ENCODE measurements around the gene CD59.
A peak's percentile ranks its signal among the peaks of the same experiment; 100 is the strongest.

The CD59 gene, protein sequence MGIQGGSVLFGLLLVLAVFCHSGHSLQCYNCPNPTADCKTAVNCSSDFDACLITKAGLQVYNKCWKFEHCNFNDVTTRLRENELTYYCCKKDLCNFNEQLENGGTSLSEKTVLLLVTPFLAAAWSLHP

DNA sequence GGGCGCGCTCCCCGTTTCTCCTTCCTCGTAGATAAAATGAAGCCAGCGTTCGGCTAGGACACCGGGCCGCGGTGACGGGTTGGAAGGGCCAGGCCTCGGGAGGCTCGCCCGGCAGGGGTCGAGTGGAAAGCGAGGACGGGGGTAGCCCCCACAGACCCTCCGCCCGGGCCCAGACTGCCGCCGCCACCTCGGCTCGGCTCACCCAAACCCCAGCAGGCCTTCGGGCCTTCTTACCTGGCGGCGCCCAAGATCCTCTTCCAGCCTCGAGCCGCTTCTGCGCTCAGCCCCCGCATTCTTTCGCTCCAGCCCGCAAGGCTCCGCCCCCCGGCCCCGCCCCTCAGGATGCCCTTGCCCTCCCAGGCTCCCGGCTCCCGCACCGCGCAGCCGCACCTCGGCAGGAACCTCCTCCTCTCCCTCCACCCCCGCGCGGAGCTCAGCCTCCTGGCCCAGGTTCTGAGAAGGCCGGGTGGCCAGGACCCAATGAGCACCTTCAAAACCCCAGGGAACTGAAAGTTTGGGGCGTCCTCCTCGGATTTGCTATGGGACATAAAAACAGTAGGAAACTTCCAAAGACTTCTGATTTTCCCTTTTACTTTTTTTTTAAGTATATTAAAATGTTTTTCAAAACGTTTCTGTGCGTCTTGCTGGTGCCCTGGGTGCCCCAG, at the start of gene CD59:
CD59 (minus strand) TSS at position 276 of the 665 bp plus-strand sequence. CDS start 13,978 bp downstream, outside the sequence.
- DNase-seq (ENCODE audit: low spot score): peak; percentile 87

DNA sequence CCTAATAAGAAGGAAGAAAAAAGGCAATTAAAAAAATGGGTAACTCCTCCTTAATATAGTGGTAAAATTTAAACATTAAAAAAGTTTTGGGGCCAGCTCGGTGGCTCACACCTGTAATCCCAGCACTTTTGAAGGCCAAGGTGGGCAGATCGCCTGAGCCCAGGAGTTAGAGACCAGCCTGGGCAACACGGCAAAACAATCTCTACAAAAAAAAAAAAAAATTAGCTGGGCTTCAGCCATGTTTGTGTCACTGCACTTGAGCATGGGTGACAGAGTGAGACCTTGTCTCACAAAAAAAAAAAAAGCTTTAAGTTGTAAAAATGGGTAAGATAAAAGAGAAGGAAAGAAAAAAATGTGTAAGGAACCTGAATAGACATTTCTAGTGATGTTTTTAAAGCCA, 49.4 kb upstream of the CD59 start:
- no peak for DNase-seq (ENCODE audit: low spot score)

DNA sequence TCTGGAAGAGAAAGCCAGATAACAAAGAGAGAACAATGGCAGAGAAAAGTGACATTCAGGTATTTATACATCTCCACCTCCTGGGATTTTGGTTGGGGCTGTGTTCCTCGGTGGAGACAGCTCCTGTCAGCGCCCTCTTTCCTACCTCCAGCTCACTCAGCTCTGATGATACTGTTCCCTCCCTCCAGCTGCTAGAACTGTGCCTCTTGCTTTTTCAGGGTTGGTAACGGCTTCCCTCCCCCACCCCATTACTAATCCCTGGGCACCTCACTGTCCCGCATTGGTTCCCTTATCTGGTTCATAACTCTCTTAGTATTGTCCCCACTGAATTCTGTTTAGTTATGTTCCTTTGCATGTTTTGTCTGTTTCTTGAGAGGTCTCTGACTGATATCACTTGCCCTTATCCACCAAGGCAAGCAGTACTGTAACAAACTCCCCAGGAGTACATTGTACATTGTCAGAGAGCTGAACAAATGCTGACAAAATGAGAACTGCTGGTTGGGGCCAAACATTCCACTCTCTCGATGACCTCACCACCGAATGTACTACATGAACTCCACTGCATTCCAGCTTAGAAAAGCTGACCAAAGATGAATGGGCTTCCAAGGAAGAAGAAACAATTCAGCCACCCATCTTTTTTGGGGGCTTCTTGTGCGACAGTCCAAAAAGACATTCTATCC, 43.8 kb upstream of the CD59 start:
- no peak for DNase-seq (ENCODE audit: low spot score)

DNA sequence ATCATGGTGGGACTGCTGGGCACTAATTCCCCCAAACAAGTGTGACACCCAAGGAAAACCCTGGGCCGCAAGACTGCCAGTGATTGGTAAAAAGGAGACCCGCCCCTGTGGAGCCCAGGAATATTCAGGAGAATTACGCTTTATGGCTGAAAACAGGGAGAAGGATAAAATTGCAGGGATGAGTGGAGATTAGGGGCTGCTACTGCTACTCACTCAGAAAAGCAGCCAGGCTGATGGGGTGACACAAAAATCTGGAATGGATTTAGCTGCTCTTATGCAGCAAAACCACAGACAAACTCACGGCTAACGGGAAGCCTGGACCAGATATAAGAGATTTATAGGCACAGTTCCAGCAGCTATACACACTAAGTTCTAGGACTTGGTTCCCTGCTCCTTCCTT, 42.5 kb upstream of the CD59 start:
- no peak for DNase-seq (ENCODE audit: low spot score)

DNA sequence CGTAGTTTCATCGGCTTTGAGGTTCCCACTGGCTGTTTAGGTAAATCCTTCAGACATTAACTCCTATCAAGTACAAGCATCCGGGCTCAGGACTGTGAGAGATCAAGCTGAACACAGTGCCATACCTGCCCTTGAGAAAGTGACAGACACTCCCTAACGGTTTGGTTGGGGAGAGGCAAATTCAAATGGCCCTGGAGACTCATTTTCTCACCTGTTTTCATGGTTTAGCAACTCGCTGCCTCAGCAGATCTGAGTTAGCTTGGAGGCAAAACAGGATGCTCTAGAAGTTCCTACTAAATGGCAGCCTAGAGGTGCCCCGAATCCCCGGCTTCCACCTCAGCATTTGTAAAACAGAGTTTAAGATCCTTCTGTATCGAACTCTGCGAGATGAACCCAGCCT, 41.7 kb upstream of the CD59 start:
- peak; percentile 38 for DNase-seq (ENCODE audit: low spot score)

DNA sequence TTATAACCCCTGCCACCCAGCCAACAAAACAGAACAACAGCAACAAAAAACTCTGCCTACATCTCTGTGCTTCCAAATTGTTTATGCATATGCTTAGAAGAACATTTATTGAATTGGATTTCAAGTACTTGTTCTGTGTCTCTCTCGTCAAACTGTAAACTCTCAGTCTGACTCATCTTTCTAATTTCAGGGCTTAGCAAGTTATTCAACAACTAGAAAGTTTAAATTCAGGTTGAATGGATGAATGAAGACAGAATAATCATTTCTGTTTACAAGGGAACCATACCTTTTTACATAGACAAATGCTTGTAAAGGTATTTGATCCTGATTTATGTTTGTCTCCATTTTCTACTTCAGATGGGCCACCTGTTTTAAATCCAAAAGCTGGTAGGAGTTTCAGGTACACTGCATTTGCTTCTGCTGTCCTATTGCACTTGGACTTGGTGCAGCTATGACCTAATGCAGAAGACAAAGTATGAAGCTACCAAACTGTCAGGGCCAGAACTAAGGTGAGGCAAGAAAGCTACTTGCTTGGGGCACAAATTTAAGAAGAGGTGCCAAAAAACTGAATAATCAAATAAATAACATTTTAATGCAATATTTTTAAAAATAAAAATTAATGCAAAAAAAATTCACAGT, 39.7 kb upstream of the CD59 start:
- DNase-seq (ENCODE audit: low spot score): no peak

DNA sequence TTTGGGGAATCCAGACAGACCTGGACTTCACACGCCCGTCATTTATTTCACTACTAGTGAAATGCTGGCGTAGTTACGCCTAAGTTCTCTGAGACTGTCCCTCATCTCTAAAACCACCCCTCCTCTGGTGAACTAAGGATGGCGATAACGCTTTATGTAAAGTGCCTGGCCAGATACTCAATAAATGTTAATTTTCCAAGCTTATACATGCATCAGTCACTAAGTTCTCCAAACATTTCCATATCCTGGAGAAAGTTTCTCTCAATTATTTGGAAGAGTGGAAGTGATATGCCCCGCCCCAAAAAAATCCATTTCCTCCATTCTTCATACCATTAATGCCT, 39.2 kb upstream of the CD59 start:
- DNase-seq (ENCODE audit: low spot score): no peak

DNA sequence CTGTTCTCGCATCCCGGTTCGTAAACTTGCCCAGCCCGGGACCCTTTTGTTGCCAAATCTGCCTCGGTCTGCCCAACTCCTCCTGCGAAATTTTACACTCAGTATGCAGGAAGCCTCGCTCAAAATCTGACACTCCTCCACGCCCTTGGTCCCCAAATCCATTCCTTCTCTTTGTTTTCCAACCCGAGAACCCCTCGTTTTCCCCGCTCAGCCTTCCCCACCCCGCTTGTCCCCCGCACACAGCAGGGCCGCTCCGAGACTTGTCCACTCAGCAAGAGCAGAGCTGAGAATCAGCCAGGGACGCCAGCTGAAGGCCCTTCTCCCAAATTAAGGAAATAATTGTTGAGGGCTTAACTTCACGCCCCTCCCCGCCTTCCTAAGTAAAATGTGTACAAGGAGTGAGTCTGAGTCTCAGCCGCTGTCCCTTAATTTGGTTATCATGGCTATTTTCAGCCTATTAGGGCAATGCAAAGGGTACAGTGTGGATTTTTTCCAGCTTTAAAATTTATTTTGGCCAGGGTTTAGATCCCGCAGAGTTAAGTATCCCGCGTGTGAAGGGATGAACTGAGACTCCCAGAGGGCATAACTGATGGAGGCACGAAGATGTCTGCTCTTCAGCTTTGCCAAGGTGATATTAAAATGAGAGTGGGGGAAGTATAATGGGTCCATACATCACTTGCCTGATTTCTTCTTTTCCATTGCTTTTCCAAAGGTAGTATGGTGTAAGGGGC, 38.7 kb upstream of the CD59 start:
- DNase-seq (ENCODE audit: low spot score): no peak

DNA sequence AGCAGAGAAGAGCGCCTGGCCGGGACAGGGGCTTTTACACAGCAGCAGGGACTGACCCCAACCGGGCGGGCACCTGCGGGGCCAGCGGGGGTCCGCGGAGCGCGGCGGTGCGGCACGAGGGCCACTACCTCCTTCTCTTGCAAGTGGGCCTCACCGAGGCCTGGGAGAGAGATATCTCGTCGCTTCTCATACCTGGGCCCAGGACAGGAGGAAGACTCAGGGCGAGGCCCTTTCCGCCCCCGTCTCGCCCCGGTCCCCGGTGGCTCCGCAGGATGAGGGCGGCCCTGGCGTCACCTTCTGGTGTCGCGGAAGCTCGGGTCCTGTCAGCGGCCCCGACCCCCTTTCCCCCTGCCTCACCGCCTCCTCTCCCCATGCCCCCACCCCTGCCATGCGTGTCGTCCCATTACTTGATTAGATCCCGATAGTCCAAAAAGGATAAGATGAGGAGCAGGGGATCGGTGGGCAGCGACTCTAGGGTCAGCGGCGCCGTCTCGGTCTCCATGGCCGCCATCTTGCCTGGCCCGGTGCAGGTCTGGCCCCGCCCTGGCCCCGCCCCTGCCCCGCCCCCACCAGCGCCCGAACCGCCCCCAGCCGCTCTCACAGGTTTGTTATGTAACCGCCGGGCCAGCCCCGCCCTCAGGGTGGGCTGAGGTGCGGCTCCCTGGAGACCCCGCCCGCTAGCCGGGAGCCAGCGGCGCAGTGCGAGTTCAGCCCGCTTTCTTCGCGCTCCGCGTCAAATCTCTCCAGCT, 37.9 kb upstream of the CD59 start, which contains the start of gene FBXO3:
FBXO3 (minus strand) TSS at position 534 of the 749 bp plus-strand sequence; CDS start at position 511, 23 bp downstream.
- DNase-seq (ENCODE audit: low spot score): peak; percentile 87

DNA sequence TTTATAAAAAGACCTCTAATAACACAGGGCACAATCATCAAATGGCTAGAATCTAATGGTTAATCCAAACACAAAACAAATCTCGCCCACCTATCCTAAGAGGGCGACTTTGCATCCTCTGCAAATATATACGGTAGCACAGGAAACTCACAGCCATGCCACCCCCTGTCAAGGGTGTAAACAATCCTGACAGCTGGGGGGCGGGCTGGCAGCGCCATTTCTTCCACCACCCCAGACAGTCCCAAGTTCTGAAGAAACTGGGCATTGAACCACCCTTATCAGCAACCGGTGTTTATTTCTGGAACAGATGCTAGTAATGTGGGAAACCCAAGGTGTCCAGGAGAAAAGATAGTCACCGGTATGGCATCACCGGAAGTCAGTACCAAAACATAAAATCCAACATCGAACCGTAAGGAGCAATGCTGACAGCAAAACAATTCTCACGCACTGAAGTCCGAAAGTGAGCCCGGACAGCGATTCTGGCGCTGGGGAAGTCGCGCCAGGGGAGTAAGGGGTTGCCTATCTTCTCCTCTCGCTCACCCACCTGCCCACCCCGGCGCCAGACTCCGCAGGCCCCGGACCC, 37.3 kb upstream of the CD59 start:
- peak; percentile 20 for DNase-seq (ENCODE audit: low spot score)

DNA sequence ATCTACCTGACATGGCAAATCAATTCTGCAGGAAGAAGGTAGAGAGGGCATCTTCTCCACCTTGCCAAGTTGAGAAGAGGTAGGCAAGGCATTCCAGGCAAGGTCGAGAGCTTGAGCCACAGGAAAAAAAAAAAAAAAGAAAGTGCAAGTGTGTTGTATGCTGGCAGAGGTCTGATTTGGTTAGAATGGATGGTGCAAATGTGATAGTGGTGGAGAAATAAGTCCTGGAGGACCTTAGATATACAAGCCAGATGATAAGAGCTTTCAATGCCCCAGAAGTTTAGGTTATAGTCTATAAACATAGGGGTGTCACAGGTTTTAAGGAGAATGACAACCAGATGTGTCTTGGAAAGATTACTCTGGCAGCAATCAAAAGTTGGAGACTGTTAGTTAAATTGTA, 36.6 kb upstream of the CD59 start:
- DNase-seq (ENCODE audit: low spot score): no peak

DNA sequence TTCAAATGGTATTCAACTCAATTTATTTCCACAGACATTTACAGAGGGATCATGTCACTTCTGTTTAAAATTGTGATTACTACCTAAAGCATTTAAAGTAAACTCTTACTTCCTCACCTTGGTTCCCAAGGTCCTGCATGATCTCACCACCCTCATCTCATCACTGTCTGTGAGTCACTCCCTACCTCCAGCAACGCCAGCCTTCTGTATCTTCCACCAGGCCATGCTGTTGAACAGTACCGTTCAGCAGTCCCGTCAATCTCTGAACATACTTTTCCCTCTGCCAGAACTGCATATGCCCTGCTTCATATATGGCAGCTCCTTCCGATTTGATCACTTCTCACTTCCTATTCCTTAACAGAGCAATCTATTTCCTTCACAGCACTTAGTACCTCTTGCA, 36.1 kb upstream of the CD59 start:
- DNase-seq (ENCODE audit: low spot score): peak; percentile 4

DNA sequence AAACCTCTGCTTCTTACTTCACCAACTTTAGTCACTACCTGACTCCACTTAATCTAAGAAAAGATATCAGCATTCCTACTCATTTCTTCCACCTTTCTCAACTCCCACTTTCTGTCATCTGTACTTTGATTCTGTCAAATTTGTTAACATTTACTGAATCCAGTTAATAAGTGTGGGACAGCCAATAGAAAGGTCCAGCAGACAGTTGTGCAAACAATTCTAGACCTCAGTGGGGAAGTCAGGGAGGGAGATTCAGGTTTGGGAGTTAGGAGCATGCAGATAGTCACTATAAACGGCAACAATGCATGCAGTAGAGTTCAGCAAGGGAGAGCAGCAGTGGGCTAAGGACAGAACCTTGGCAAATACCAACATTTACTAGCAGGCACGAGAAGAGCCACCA, 34.0 kb upstream of the CD59 start:
- DNase-seq (ENCODE audit: low spot score): no peak

DNA sequence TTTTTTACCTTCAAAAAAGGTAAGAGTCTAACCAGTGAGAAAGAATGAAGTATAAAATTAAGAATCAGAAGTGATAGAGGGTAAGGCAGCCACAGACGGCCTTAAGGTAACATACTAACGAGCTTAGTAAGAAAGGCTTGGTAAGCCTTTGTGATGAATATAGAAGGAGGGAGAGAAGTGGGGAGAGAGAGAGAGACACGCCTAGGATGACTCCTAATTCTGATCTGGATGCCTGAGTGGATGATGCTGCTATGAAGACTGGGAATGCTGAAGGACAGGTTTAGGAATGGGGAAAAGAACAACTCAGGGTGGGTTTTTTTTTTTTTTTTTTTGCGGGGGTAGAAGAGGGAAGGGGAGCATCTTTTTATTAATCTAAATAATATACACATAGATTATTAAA, 33.3 kb upstream of the CD59 start:
- no peak for DNase-seq (ENCODE audit: low spot score)

DNA sequence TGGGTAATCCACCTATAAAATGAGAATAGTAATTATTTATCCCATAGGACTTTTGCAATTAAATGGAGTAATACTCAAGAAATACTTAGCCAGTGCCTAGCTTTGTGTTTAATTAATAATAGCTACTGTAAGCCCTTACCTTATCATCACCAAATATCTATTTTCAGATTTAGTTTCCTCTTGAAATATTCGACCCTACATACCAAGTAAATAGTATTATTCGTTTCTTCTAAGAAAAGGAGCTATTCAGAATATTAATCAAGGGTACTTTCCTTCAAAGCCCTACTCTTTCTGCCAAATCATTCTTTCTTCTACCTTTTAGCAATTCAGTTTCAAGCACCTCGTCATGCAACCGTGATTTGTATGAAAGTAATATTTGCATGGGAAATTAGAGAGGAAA, 31.4 kb upstream of the CD59 start:
- no peak for DNase-seq (ENCODE audit: low spot score)

DNA sequence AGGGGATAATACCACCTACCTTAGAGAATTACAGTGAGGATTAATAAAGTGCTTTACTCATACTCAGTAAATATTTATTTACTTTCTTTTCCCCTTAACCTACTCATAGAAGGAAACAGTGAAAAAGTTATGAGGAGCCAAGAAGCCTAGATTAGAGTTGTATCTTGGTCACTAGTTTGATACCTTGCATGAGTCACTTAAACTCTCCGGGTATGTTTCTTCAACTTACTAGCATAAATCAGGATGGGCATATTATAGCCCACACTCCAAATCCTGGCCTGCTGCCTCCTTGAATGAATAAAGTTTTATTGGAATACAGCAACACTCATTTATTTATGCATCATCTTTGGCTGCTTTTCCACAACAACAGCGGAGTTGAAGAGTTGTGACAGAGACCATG, 29.9 kb upstream of the CD59 start:
- no peak for DNase-seq (ENCODE audit: low spot score)

DNA sequence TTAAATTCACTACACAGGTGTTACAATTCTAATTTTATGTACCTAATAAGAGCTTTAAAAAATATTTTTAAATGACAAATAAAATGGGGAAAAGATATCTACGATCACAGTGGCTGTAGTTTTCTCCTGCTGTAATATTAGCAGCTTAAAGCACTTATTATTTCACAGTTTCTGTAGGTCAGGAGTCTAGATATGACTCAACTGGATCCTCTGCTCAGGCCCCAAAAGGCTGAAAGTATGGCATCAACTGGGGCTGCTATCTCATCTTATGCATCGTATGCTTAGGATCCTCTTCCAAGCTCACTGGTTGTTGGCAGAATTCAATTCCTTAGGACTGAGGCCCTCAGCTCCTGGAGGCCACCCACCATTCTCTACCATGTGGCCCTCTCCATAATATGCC, 25.2 kb upstream of the CD59 start:
- DNase-seq (ENCODE audit: low spot score): no peak

DNA sequence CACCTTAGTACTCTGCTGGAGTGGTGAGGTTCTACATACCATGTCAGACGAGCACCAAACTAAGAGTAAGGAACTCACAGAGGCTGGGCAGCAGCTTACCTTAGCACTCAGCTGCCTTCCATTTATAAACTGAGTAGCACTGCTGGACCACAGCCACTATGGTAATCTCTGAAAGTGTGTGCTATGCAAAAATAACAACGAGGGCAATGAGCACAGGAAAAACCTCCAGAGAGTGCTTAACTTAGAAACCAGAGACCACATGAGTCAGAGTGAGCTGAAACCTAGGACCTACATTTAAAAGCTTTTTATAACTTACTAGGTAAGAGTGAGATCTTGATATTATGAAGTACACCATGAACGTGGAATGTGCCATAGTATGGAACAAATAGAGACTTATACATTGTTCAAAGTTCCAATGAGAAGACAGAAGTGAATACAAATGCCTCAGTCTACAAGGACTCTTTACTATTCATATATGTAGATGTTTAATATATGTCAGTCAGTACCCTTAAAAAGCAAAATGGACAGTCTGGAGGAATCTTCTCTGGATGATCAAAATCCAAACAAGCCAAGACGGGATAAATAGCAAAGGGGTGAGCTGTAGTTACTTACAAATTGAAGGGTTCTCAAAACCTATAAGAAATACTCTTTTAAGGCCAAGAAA, 17.2 kb upstream of the CD59 start:
- DNase-seq (ENCODE audit: low spot score): no peak

DNA sequence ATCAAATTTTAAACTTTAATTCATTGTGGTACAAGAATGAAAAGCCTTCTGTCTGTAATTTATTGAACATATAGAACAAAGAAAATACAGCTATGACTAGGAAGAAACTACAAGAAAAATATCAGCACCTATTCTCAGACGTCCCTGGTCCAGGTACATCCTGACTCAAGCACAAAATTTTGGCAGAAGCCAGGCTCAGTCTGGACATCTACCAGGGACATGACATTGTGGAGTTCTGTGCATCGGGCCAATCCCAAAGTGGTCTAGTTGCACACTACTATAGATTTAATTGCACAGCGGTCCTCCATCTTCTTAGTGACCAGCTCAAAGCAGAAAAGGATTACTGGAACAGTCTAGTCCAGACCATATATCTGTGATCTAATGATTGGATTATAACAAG, 15.7 kb upstream of the CD59 start:
- DNase-seq (ENCODE audit: low spot score): no peak

DNA sequence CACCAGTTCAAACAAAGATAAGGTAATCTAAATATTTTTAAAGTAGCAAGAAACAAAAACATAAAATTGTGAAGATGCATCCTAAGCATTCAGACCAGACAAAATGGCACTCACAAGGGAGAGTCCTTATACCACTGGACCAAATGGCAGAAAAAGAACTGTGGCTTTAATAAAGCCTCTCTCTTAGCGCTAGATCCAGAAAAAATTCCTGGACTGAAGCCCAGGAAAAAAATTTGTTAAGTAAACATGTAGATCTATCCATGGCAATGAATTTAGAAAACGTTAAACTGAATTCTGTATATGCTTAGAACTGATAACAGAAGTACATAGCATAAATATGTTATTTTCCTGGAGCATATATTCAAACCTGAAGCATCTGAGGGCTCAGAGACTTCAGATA, 11.8 kb upstream of the CD59 start:
- DNase-seq (ENCODE audit: low spot score): no peak

DNA sequence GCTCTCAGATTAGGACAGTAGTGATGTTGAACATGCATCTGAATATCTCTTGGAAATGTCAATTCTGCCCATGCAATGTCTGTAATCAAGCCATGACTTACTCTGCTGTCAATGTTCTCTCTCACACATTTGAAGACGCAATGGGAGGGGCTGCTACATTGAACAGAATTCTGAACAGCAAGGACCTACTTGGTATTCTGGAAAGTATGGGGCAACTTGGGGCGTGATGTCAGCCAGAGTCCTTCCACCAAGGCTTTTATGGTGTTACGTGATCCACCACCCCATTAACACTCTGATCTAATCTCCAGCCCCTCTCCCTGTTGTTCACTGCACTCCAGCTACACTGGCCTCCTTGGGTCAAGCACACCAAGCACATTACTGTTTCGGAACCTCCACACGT, 7.1 kb upstream of the CD59 start:
- DNase-seq (ENCODE audit: low spot score): no peak

Data from CD4-positive, alpha-beta T cell treated with Interleukin-15 for 4 hours (primary cell).